ENCODE data around the gene LMX1A. TPM values are rescaled to one million over a fixed set of nuclear protein-coding genes. Genes with fewer than 3 reads are reported as not detected.

Gene LMX1A
- total and polyA plus RNA-seq, 9 of the 15 experiments (the other 6 are each of a cell fraction or from before 2014, with no cell fraction given), result not detected

GRCh38 chr1:165284454-165284853 lies 72.1 kb downstream of the LMX1A start:
- H3K36me3 ChIP-seq (ENCODE audit: control insufficient read depth, insufficient read depth, low read length), result no peaks in the 10 kb centered on the region
- H3K27ac ChIP-seq (ENCODE audit: extremely low read depth, low read depth, low read length), result no peak overlapping the region
- no TSS peak for BruUV-seq (replicated peaks)
- H3K4me3 ChIP-seq, result no peak overlapping the region
- no peak overlapping the region for H3K9ac ChIP-seq (ENCODE audit: insufficient read depth in 1 of 2, low read depth in 2 of 2, low read length in 2 of 2)
- DNase-seq (ENCODE audit: extremely low read depth in 1 of 4, low spot score in 3 of 4) (no peak), ATAC-seq (no peak), FAIRE-seq (no peak)
- 3% methylated on average over 10 of the region's 10 CpGs for WGBS (ENCODE audit: insufficient coverage, low coverage, missing lambda C conversion rate)
- H3K9me1 ChIP-seq (ENCODE audit: control insufficient read depth, insufficient read depth, low read length), result no peaks in the 10 kb centered on the region
- in situ Hi-C loops (cut with MboI), result no loop called here
- ChIA-PET POLR2A (no interaction called here), CTCF (ENCODE audit: low intra/inter-chr PET ratio) (no interaction called here)
- no peak overlapping the region for H2AFZ ChIP-seq (ENCODE audit: low read depth, low read length)
- no peaks in the 10 kb centered on the region for H3K9me3 ChIP-seq (replicated peaks; ENCODE audit: control insufficient read depth, insufficient read depth, low read depth, low read length)
- no peaks in the 10 kb centered on the region for H4K20me1 ChIP-seq (replicated peaks; ENCODE audit: control insufficient read depth, insufficient read depth, low read length)
- peaks cover 0 to 9% of the 10 kb centered on the region in 2 experiments; a peak in 3 of 5 replicates for H3K27me3 ChIP-seq (ENCODE audit: control insufficient read depth in 2 of 2, insufficient read depth in 2 of 2, low read length in 2 of 2)
- intact Hi-C loops (cut with micrococcal nuclease), result no loop called here
- TF ChIP-seq SRF (CRISPR knock-in tag; IDR thresholded peaks at IDR 0.05), result no peak
- H3K79me2 ChIP-seq (ENCODE audit: control insufficient read depth, insufficient read depth, low read length), result no peaks in the 10 kb centered on the region
- no peaks in the 10 kb centered on the region for H3K4me1 ChIP-seq (replicated peaks in 1 of 2; ENCODE audit: control insufficient read depth in 2 of 2, insufficient read depth in 2 of 2, low read length in 2 of 2)
- H3K4me2 ChIP-seq (ENCODE audit: insufficient read depth, low read length), result no peak overlapping the region

- H3K4me2 ChIP-seq (ENCODE audit: insufficient read depth, low read length), result no peak overlapping the region
- H3K27me3 ChIP-seq (ENCODE audit: control insufficient read depth in 2 of 2, insufficient read depth in 2 of 2, low read length in 2 of 2), result no peaks in the 10 kb centered on the region; a peak in 1 of 5 replicates
- no peaks in the 10 kb centered on the region for H4K20me1 ChIP-seq (replicated peaks; ENCODE audit: control insufficient read depth, insufficient read depth, low read length)
- no peak overlapping the region for H3K4me3 ChIP-seq
- ChIA-PET CTCF (ENCODE audit: low intra/inter-chr PET ratio) (no interaction called here), POLR2A (no interaction called here)
- in situ Hi-C loops (cut with MboI) (no loop called here), intact Hi-C loops (cut with micrococcal nuclease) (no loop called here)
- no peak for TF ChIP-seq CTCFL (IDR thresholded peaks at IDR 0.05; ENCODE audit: borderline replicate concordance, insufficient read depth, low read depth, low read length, poor library complexity, severe bottlenecking)
- no peak for TF ChIP-seq NR4A1 (CRISPR knock-in tag; IDR thresholded peaks at IDR 0.05)
- TF ChIP-seq NR4A1 (tag; IDR thresholded peaks at IDR 0.05), result no peak
- no peak for TF ChIP-seq ELK3 (CRISPR knock-in tag; IDR thresholded peaks at IDR 0.05)
- TF ChIP-seq SIRT6 (IDR thresholded peaks at IDR 0.05; ENCODE audit: low read depth, low read length), result no peak
- no peak for TF ChIP-seq ZBTB26 (CRISPR knock-in tag; IDR thresholded peaks at IDR 0.05)
- no peak for TF ChIP-seq NR3C1 (CRISPR knock-in tag; IDR thresholded peaks at IDR 0.05)
- TF ChIP-seq ZNF57 (CRISPR knock-in tag; IDR thresholded peaks at IDR 0.05), result no peak
- no peak overlapping the region for H3K27ac ChIP-seq (ENCODE audit: extremely low read depth, low read depth, low read length)
- ATAC-seq (no peak), DNase-seq (ENCODE audit: extremely low read depth in 1 of 4, low spot score in 3 of 4) (no peak), FAIRE-seq (peak; percentile 42)
- H3K9me3 ChIP-seq (replicated peaks; ENCODE audit: control insufficient read depth, insufficient read depth, low read depth, low read length), result no peaks in the 10 kb centered on the region
- 0% methylated on average over 3 of the region's 3 CpGs for WGBS (ENCODE audit: insufficient coverage, low coverage, missing lambda C conversion rate)
- no peaks in the 10 kb centered on the region for H3K4me1 ChIP-seq (replicated peaks in 1 of 2; ENCODE audit: control insufficient read depth in 2 of 2, insufficient read depth in 2 of 2, low read length in 2 of 2)
- no peaks in the 10 kb centered on the region for H3K79me2 ChIP-seq (ENCODE audit: control insufficient read depth, insufficient read depth, low read length)
- no peak overlapping the region for H3K9ac ChIP-seq (ENCODE audit: insufficient read depth in 1 of 2, low read depth in 2 of 2, low read length in 2 of 2)
- H3K9me1 ChIP-seq (ENCODE audit: control insufficient read depth, insufficient read depth, low read length), result no peaks in the 10 kb centered on the region
- no peaks in the 10 kb centered on the region for H3K36me3 ChIP-seq (ENCODE audit: control insufficient read depth, insufficient read depth, low read length)
- H2AFZ ChIP-seq (ENCODE audit: low read depth, low read length), result no peak overlapping the region
- BruUV-seq (replicated peaks), result no TSS peak
Measured at GRCh38 chr1:165281207-165281901, 75.2 kb downstream of the LMX1A start.
